Measurements from ENCODE around the gene HGD.

- TF ChIP-seq SUZ12 (IDR thresholded peaks at IDR 0.05; ENCODE audit: extremely low read depth, insufficient read depth, insufficient read length) (no peak), YY1 (IDR thresholded peaks at IDR 0.05; ENCODE audit: insufficient read depth, insufficient read length) (no peak)
Measured at GRCh38 chr3:120659285-120659684, 22.8 kb downstream of the HGD start.
